Kidney (tissue), 14 donors: ENCODE results near the gene ASTN2. TPM values are rescaled to one million over a fixed set of nuclear protein-coding genes. Genes with fewer than 3 reads are reported as not detected.
"Not testable (repeated sequence)": the region's sequence is repeated elsewhere in the genome, so short reads cannot be mapped to it uniquely, and the experiment has no call there.

Source experiments
- DNase-seq, 5 donors: peaks; one replicate each; pipeline ENCODE4 v3.0.0-alpha.2; 2013 to 2020
- FAIRE-seq: peaks from 2 replicates; lab custom pipeline; 2012; peaks lifted over from hg19 to GRCh38; lab: Jason Lieb, UNC
- H3K27ac ChIP-seq, 2 donors: one replicate each; pipeline ENCODE4 v1.7.0; 2013; ENCODE audit warnings: low read depth in 2 of 2, low read length in 2 of 2, inconsistent platforms in 1 of 2
- H3K27me3 ChIP-seq: one replicate; pipeline ENCODE4 v1.7.1; 2013; ENCODE audit warnings: low read length, inconsistent platforms; ENCODE audit not compliant: control insufficient read depth, insufficient read depth
- H3K36me3 ChIP-seq, 3 donors: one replicate each; pipeline versions ENCODE4 v1.7.0 to v1.7.1; 2013; ENCODE audit warnings: low read length in 3 of 3, control low read depth in 1 of 3, inconsistent platforms in 1 of 3; ENCODE audit not compliant: insufficient read depth in 3 of 3, control insufficient read depth in 2 of 3
- H3K4me1 ChIP-seq, 3 donors: one replicate each; pipeline versions ENCODE4 v1.7.0 to v1.7.1; 2013; ENCODE audit warnings: low read length in 3 of 3, inconsistent platforms in 1 of 3, low read depth in 1 of 3; ENCODE audit not compliant: control insufficient read depth in 2 of 3, insufficient read depth in 2 of 3
- H3K4me3 ChIP-seq, 3 donors: one replicate each; pipeline versions ENCODE4 v1.7.0 to v1.8.1; 2013; ENCODE audit warnings: low read length in 3 of 3, control low read depth in 1 of 3, inconsistent platforms in 1 of 3
- H3K9ac ChIP-seq, 3 donors: one replicate each; pipeline versions ENCODE4 v1.7.0 to v1.7.1; 2013; ENCODE audit warnings: low read length in 3 of 3, control low read depth in 1 of 3, inconsistent platforms in 1 of 3
- H3K9me3 ChIP-seq, 3 donors: one replicate each; pipeline versions ENCODE4 v1.7.0 to v1.7.1; 2013; ENCODE audit warnings: low read length in 3 of 3, control low read depth in 1 of 3, inconsistent platforms in 1 of 3; ENCODE audit not compliant: control insufficient read depth in 2 of 3, insufficient read depth in 1 of 3
- intact Hi-C: fragments of 100-400 bp; cut with DNase I; formaldehyde crosslinking; loops from one replicate; pipeline ENCODE4 v1.11.1; 2022
- polyA plus RNA-seq: library from polyadenylated mRNA; stranded (reverse); fragments of 350-450 nt; fragmentation: Illumina TruSeq; extraction: RNeasy Lipid Tissue Mini Kit (QIAGEN cat#74804); gene quantifications from one replicate; pipeline ENCODE4 v1.2.3, GENCODE V29; 2014; ENCODE audit warnings: low read depth, low replicate concordance; ENCODE audit not compliant: insufficient read depth
- total RNA-seq: library from RNA; stranded (reverse); fragmentation: NEBNext Ultra II Directional; extraction: Animal tissue kit (Norgen Biotek cat#: 25700); gene quantifications from one replicate; pipeline ENCODE4 v1.2.1, GENCODE V29; 2021
- TF ChIP-seq, protein P1 (sequence below): IDR thresholded peaks from 3 replicates; pipeline ENCODE4 v1.5.1; 2012; ENCODE audit warnings: mild to moderate bottlenecking, moderate library complexity, borderline replicate concordance; ENCODE audit not compliant: insufficient read depth; ENCODE audit errors: extremely low read depth
- donor health status: control.
- donor health status: control.
- donor health status: control.
- donor health status: control.
- donor health status: control.
- donor health status: DM: yes; HTN: yes; CAD: no.
- donor health status: Normal renal cell carcinoma (clear cell type).

Gene ASTN2
- total and polyA plus RNA-seq, 2 donors from 2014 or later: 7.6 to 11.5 TPM

DNA sequence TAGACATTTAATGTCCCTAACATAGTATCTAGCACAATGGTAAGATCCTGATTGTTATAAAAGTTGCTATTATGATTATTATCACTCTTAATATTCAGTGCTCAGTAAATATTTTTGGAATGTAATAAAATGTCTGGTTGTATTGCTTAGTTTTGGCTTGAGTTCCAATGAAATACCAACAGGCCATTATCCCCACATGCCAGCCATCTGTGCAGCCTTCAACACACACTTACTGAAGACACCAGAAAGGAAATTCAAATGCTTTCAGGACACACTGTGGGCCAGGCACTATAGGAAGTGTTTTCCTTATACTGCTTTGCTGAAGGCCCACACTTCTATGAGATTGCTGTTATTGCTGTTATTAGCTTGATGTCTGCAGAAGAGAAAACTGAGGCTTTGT, 570.2 kb downstream of the ASTN2 start:
- Histone ChIP-seq H3K9me3 (no peaks in the 10 kb centered on the region), H3K9ac (no peak overlapping the region), H3K4me3 (no peak overlapping the region), H3K27me3 (no peaks in the 10 kb centered on the region), H3K36me3 (no peaks in the 10 kb centered on the region), H3K27ac (no peak overlapping the region), H3K4me1 (no peaks in the 10 kb centered on the region)
- TF ChIP-seq, protein P1, sequence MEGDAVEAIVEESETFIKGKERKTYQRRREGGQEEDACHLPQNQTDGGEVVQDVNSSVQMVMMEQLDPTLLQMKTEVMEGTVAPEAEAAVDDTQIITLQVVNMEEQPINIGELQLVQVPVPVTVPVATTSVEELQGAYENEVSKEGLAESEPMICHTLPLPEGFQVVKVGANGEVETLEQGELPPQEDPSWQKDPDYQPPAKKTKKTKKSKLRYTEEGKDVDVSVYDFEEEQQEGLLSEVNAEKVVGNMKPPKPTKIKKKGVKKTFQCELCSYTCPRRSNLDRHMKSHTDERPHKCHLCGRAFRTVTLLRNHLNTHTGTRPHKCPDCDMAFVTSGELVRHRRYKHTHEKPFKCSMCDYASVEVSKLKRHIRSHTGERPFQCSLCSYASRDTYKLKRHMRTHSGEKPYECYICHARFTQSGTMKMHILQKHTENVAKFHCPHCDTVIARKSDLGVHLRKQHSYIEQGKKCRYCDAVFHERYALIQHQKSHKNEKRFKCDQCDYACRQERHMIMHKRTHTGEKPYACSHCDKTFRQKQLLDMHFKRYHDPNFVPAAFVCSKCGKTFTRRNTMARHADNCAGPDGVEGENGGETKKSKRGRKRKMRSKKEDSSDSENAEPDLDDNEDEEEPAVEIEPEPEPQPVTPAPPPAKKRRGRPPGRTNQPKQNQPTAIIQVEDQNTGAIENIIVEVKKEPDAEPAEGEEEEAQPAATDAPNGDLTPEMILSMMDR: no peak
- no peak for DNase-seq
- FAIRE-seq: no peak
- intact Hi-C loops: no loop called here

DNA sequence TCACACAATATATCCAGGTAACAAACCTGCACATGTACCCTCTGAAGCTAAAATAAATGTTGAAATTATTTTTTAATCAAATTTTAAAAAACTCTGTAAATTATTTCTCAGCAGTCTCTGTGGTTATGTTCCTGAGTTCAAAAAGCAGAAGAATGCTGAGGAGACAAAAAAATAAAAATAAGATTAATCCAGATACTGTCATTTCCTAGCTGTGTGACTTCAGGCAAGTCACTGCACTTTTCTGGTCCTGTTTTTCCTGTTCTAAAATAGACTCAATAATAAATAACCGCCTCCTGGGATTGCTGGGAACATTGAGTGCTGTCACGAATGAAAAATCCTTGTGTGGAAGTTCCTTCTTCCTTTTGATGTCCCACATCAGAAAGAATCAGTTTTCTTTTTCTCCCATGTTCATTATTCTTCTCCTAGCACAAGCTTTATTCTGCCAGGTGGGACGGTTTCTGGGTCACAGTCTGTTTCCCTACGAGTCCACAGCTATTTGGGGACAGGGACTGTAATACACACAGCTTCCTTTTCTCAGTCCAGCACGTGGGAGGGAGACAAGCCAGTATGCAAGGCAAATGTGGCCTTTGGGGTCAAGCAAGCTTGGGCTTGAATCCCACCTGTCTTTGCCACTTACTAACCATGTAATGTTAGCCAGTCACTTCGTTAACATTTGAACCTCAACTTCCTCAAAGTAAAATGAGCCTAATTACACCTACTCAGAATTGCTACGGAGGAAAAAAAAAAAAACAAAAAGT, 570.8 kb downstream of the ASTN2 start:
- intact Hi-C loops: no loop called here
- no peaks in the 10 kb centered on the region for H3K27me3 ChIP-seq
- no peaks in the 10 kb centered on the region for H3K4me1 ChIP-seq
- H3K36me3 ChIP-seq: no peaks in the 10 kb centered on the region
- no peak overlapping the region for H3K9ac ChIP-seq
- FAIRE-seq (no peak), DNase-seq (peak in 3 of 5 donors; percentile 27 to 63 (median 38))
- no peaks in the 10 kb centered on the region for H3K9me3 ChIP-seq
- H3K4me3 ChIP-seq: no peak overlapping the region
- TF ChIP-seq, protein P1: no peak
- no peak overlapping the region for H3K27ac ChIP-seq

DNA sequence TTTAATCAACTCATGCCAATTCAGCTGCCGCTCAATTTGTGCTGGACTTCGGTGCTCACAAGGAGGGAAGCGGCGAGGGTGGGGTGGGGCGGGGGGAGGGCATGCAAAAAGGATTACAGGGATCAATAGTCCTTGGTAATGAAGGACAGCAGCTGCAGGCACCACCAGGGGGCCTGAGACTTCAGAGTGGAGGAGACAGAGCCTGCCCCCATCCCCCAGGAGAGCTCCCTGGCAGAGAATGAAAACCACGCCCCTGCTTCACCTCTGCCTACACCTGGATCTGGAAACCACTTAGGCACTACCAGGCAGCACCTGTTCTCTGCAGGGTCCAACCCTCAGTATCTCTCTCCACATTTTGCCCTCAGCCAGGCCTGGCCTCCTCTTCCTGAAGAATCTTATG, 572.2 kb downstream of the ASTN2 start:
- TF ChIP-seq, protein P1: no peak
- H3K27me3 ChIP-seq: no peaks in the 10 kb centered on the region
- H3K36me3 ChIP-seq: no peaks in the 10 kb centered on the region
- intact Hi-C loops: no loop called here
- DNase-seq: no peak
- no peak for FAIRE-seq
- H3K4me3 ChIP-seq: no peak overlapping the region
- H3K4me1 ChIP-seq: no peaks in the 10 kb centered on the region
- H3K9ac ChIP-seq: no peak overlapping the region
- no peaks in the 10 kb centered on the region for H3K9me3 ChIP-seq
- H3K27ac ChIP-seq: no peak overlapping the region

- FAIRE-seq, intact Hi-C loops, H3K27me3 ChIP-seq, H3K9me3 ChIP-seq, H3K4me3 ChIP-seq, H3K9ac ChIP-seq, DNase-seq, H3K27ac ChIP-seq, H3K36me3 ChIP-seq, H3K4me1 ChIP-seq: not testable (repeated sequence)
Measured at GRCh38 chr9:116838468-116838867, 576.4 kb downstream of the ASTN2 start.
